Inferior parietal cortex (tissue), 1 donor: ENCODE measurements around the gene RPL7L1.
"Not testable (repeated sequence)": the region's sequence is repeated elsewhere in the genome, so short reads cannot be mapped to it uniquely, and the experiment has no call there.

ENCODE experiments used
- DNase-seq: peaks from one replicate; pipeline ENCODE4 v3.0.0-alpha.2; 2016; ENCODE audit errors: extremely low spot score

Gene RPL7L1

DNA sequence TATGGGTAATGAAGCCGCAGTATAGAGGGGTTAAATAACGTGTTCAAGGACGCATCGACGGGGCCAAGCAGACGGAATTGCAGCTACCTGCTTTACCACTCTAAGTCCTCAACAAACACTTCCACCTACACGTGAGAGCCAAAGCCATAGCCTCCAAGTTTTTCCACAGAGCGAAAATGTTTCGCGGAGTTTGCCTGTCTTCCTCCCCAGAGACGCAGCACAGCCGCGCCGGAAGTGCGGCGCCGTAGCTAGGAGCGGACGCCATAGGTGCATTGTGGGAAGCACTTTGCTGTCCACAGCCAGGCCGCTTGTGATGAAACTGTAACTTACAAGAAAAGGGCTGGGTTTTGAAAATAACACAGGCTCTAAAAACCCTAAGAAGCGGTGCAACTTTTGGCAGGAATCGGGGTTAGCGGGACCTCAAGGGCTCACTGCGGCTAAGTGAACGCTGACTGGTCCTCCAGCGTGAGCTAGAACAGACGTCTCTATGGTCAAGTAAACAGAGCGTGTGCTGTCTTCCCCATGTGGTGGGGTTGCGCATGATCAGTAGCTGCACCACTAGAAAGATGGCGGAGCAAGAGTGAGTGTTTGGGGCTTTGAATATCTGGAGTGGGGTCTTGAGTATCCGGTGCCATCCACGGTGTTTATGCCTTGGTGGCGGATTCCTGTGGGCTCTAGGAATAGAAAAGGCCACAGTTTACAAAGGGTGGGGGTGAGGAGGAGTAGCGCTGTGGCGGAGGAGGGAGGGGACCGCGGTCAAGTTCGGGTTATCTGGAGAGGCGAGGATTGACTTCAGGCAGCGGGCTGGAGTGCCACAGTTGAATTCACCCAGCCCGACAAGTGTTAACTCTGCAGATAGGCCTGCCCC is at the start of gene RPL7L1:
RPL7L1 (plus strand) TSS at position 245 of the 868 bp plus-strand sequence; CDS start at position 540, 295 bp downstream.
- DNase-seq, result peak; percentile 97

DNA sequence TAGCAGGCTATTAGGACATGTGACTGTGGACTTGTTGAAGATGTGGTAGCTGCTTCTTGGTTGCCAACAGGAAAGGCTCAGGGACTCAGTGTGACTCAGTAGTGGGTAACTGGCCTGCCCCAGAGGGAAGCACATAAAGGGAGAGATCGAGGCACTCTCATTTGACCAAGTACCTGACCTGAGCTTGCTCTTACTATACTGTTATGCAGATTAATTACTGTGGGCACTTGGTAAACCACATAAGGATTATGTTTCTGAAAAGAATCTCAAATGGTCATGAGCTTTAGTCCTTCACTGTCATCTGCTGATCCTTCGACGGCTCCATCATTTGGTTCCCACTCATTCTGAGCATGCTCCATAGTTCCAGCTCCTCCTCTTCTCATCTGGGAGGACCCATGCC is 48.2 kb upstream of the RPL7L1 start:
- DNase-seq, result no peak

DNA sequence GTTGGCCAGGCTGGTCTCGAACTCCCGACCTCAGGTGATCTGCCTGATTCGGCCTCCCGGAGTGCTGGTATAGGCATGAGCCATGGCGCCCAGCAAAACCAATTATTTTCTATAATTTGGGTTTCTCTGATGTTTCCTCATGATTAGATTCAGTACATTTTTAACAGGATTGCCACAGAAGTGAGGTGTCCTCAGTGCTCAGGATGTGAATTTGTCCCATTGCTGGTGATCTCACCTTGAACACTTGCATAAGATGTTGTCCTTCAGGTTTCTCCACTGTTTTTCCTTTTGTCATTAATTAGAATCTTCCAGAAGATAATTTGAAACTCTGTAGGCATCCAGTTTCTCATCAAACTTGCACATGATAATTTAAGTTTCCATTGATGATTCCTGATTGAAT is 45.4 kb upstream of the RPL7L1 start:
- DNase-seq, result no peak

DNA sequence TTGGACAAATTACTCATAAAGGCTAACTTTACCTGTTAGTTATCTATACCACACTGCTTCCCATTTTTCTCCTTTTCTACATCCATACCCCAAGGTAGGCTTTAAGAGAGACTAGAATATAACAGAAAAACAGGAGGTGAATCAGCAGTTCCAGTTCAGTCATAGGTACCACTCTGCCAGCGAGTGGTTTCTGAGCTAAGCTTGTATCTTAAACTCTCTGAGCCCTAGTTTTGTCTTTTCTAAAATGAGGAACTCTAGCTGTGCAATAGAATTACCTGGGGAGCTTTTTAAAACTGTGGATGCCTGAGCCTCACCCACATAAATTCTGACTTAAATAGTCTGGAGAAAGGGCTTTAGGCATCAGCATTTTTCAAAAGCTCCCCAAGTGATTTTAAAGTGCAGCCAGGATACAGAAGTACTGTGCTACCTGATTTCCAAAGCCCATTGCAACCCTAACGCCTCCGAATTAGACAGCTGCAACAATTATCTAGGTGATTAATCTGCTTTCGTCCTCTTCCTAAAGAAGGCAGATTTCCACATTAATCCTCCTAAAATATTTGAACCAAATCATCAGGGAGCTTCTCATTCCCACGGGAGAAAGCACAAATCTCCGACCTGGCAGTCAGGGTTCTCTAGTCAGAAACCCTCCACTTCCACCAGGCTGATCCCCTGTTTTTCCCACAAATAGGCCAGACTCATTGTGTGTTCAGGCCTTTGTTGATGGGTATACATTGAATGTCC is 37.4 kb upstream of the RPL7L1 start:
- DNase-seq, result no peak

DNA sequence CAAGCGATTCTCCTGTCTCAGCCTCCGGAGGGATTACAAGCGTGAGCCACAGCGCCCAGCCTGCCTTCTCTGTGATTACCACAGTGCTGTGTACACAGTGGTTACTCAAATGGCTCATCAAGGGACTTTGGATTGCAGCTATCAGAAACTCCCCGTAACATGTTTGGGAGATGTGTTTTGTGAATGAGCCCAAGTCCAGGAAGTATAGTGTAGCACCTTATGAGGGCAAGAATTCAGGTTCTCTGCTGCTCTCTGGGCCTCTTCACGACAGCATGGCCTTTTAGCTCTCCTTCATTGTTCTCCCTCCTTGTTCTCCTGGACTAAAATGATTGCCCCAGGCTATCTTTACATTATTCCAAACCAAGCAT is 34.1 kb upstream of the RPL7L1 start:
- DNase-seq, result no peak

DNA sequence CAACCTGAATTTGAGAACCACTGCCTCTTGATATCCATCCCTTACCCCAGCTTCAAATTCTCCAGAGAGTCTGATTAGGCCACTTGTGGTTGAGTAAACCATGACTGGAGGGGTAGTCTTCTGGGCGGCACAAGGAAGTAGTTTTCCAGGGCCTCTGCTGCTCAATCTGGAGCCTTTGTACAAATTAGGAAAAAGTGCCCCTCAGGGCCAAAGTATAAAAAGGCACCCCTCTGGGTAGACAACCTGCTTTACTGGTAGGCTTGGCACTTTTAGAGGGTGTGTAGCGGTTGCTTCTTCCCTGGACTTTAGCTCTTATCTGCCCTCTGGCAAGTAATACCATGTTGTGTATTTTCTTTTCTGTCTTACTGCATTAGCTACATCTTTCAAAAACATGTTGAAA is 32.9 kb upstream of the RPL7L1 start:
- DNase-seq, result no peak

DNA sequence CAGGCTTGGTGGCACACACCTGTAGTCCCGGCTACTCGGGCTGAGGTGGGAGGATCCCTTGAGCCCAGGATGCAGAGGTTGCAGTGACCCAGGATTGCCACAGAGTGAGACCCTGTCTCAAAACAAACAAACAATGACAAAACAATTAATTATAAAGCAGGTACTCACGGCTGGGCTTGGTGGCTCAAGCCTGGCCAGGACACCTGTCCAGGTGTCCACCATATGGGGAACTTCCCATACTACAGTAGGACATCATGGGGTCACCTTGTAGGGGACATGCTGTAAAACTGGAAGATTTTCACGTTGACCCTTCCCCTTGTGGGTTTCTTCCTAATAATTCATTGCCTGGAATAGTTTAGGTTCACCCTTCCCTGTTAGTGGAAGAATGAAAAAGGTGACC is 30.7 kb upstream of the RPL7L1 start:
- DNase-seq, result no peak

DNA sequence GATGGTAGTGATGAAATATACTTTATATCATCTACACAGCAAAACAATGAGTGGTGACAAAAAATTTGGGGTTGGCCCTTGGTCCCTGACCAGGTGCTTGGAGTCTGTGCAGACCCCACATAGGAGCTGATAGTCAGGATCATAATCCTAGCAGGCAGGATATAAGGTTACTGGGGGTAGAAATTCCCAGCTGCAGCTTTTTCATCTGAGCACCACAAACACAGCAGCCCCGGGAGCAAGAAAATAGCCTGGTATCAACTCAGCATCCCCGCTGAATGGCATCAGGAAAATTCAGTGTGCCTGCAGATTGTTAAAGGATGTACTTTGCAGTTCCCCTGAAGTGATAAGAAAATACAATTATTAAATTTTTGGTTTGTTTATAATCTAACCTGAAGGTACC is 27.8 kb upstream of the RPL7L1 start:
- no peak for DNase-seq

DNA sequence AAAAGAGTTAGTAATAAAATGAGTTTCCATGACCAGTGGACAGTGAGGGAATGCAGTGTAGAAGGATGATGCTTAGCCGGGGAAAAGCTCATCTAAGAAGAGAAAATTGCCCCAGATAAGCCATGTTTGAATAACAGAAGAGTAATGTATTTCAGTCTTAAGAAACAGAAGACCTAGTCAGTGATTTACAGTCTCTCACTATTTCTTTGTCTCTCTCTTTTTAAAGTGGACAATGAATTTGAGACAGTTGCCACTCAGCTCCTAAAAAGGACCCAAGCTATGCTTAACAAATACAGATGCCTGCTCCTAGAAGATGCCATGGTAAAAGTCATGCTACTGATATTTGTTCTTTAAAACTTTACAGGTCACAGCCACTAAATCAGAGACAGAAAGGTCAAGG is 19.4 kb upstream of the RPL7L1 start:
- DNase-seq, result no peak

DNA sequence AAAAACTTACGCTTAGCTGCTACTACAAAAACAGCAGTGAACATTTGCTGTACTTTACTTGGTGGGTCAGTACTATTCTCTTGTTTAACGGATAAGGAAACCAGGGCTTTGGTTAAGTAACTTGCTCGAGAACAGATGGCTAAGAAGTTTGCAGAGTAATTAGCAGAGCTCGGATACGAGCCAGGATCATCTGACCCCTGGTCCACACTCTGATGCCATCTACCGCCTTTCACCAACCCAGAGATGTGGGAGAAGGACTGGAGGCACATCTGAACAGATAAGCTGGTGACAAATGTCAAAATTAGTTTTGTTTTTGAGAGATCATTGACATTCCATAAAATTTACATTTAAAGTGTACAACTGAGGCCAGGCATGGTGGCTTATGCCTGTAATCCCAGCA is 18.9 kb upstream of the RPL7L1 start:
- DNase-seq, result no peak

DNA sequence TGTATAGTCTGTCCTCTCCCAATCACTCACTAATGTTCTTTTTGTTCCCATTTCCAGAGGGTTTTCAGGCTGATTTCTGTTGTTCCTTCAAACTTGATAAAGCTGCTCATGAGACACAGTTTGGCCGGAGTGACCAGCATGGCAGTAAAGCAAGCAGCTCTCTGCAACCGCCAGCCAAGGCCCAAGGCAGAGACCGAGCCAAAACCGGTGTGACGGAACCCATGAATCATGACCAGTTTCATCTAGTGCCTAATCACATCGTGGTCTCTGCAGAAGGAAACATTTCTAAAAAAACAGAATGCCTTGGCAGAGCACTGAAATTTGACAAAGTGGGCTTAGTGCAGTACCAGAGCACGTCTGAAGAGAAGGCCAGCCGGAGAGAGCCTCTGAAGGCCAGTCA is 14.8 kb upstream of the RPL7L1 start:
- DNase-seq, result no peak

DNA sequence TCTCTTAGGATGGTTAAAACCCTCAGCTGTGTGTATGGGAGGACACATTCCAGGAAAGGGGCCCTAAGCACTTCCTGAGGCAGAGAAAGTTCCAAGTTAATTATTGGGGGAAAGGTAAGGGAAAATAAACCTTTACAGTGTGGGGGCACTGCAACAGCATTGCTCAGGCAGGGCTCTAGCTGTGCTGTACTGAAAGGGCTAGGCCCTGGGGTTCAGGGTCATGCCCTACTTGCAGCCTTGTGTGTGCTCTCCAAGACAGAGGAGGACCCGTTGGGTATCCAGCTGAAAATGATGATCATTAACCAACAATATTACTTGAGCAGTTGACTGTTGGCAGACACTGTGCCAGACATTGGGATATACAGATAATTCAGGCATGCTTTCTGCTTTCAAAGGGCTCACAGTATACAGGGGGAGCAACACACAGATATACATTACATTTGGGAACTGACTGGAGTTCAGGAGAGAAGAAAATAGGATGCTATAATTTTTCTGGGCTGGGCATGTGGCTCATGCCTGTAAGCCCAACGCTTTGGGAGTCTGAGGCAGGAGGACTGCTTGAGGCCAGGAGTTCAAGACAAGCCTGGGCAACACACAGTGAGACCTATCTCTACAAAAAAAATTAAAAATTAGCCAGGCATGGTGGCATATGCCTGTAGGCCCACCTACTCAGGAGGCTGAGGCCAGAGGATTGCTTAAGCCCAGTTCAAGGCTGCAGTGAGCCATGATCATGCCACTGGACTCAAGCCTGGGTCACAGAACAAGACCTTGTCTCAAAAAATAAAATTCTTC is 9.1 kb upstream of the RPL7L1 start:
- no peak for DNase-seq

DNA sequence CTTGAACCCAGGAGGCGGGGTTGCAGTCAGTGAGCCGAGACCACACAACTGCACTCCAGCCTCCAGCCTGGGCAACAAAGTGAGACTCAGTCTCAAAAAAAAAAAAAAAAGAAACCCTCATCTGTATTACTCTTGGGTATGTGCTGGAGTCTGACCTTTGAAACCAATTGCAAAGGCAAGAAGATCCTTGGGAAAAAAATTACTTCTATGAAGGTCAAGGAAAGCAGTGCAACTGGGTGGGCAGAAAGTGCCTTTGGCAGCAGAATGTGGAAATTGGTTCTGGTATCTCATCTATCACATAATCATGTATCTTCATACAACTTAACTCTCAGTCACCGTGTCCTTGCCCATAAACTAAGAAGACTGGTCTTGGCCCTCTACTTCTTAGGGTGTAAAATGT is 7.7 kb upstream of the RPL7L1 start:
- no peak for DNase-seq

DNA sequence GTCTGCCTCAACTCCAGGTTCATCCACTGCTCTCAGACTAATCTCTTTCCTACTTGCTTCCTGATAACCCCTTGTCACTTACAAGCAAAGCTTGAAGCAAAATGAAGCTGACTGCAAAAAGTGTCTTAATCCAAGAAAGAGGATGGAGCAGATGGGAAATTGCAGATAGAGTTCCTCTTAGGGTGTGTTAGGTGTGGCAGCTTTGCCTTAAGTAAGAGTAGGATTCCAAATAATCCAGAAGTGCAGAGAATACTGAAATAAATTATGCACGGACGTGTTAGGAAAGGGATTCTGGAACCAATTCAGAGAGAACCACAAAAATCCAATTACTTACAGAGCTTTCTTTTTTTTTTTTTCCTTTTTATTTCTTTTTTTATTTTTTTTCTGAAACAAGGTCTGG is 6.1 kb upstream of the RPL7L1 start:
- no peak for DNase-seq

DNA sequence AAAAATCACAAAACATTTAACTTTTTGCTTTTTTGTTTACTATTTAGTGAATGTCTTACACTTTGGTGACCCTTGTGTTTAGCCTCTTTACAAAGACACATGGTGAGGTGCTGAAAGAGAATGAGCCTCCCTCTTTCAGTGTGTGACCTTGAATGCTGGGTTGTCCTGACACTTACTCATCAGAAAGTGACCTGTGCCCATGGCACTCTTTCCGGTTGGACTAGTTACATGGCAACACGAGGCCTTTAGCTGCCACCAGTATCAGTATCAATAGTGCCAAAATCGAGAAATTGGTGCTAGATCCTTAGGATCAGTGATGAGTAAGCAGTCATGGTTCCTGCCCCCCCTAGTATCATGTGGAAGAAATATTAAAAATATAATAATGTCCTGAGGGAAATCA is 1.7 kb upstream of the RPL7L1 start:
- DNase-seq, result no peak

DNA sequence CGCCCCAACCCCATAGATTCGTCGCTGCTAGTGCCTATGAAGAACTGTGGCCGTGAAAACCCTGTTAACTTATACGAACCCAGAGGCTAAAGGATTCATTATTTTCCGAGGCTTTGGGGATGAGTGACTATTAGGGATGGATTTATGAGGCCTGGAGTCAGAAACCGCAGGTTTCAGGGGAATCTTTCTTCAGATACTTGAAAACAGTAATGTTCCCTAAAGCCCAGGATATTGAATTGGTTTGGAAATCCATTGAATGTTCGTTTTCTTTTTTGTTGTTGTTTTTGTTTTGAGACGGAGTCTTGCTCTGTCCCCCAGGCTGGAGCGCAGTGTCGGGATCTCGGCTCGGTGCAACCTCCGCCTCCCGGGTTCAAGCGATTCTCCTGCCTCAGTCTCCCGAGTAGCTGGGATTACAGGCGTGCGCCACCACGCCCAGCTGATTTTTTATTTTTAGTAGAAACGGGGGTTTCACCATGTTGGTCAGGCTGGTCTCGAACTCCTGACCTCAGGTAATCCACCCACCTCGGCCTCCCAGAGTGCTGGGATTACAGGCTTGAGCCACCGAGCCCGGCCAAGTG is 913 bp downstream of the RPL7L1 start:
- not testable (repeated sequence) for DNase-seq

DNA sequence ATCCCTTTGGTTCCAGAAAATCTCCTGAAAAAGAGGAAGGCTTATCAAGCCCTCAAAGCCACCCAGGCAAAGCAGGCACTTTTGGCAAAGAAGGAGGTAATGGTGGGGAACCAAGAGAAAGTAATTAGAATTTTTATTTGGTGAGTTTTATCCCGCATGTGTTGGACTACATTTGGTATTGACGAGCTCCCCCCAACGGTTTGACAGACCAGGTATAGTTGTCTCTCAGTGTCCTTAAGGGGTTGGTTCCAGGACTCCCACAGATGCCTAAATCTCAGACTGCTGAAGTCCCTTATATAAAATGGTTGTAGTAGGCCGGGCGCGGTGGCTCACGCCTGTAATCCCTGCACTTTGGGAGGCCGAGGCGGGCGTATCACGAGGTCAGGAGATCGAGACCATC is 1.5 kb downstream of the RPL7L1 start:
- not testable (repeated sequence) for DNase-seq

DNA sequence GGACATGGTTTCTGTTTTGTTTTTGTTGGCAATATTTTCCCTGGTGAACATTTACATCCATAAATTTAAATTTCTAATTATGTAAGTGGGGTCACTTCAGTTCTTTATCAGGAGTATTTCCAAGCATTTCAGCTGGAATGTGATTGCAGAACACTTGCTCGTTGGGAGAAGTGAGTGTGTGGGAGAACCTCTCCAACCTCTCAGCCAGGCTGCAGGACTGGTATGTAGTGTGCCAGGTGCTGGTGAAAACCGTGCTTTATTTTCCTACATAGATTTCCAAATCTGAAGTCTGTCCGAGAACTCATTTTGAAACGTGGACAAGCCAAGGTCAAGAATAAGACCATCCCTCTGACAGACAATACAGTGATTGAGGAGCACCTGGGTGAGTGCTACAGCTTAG is 6.3 kb downstream of the RPL7L1 start:
- no peak for DNase-seq

DNA sequence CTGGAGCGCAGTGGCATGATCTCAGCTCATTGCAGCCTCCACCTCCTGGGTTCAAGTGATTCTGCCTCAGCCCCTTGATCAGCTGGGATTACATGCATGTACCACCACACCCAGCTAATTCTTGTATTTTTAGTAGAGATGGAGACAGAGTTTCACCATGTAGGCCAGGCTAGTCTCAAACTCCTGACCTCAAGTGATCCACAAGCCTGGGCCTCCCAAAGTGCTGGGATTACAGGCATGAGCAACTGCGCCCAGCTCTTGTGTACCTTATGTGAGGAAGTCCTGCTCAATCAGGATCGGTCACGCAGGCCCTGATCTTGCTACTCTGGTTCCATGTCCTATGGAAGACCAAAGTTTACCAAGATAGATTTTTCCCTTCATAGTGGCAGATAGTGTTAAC is 8.8 kb downstream of the RPL7L1 start:
- DNase-seq, result not testable (repeated sequence)

DNA sequence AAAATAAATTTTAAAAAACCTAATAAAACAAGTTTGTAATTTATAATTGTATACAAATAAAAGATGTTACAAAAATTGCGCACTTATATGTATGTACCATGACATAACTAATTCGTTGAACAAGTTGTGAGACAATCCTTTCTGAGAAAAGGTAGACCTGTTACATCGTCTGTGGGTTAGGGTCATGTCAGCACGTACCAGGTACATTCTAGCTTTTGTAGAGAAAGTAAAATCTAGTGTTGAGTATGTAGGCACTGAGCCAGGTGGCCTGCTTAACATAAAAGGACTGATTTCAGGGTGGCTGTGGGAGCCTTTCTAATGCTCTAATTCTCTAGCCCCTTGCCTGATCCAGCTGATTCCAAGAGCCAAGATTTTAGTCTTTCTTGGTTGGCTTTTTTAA is 10.4 kb downstream of the RPL7L1 start:
- no peak for DNase-seq

DNA sequence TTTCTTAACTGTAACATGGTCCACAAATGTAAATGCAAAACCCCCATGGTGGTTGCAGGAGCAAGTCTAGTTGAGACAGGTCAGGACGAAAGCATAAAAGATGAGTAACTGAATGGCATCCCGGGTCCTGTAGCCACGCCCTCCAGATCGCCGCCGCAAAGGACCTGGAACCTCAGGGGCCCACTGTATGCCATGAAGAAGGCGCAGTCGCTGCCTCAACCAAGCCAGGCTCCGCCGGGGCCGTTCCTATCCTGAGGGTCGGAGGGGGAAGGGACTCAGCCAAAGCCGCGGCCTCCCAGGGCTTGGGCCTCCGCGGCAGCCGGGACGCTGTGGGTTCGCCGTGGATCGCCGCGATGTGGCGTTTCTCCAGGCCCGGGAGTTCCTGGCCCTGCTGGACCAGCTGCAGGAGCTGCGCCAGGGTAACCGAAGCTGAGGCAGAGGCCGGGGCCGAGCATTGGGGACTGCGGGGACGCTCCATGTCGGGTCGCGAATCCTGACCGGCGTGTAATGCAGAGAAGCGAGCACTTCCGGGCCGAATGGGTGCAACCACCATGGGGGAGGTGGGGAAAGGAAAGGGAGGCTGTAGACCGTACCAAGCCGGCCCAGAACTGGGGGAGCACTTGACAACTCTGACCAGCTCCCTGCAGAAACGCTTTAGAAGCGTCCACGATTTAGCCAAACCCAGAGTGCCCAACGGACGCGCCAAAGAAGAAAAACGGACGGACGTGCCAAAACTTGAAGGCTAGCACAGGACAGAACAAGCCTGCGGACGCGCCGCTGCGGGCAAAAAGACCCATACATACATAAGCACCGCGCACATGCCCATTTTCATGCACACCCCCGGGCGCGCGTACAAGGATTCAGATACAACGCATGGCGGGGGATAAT is 11.1 kb downstream of the RPL7L1 start:
- DNase-seq, result peak; percentile 92
